DND-41 (cell line): ENCODE measurements around the gene CRISPLD2.

ENCODE experiments used
- ATAC-seq: fragments of 200-7000 bp; cut with Tn5 transposase; 3 replicates; pipeline ENCODE4 v1.9.1; 2021; ENCODE audit warnings: low read depth; ENCODE audit not compliant: insufficient read depth
- DNase-seq: peaks from one replicate; pipeline ENCODE4 v3.0.0-alpha.2; 2020
- H2AFZ ChIP-seq: 2 replicates; pipeline ENCODE4 v1.6.0; 2012; ENCODE audit warnings: low read depth, low read length
- H3K27ac ChIP-seq: 2 replicates; pipeline ENCODE4 v1.5.1; 2012; ENCODE audit warnings: low read length, inconsistent platforms
- H3K27me3 ChIP-seq: fragments of 200-600 bp; sonication (generic); 2 replicates; pipeline ENCODE4 v1.6.0; 2012; ENCODE audit warnings: low read length, mild to moderate bottlenecking, inconsistent platforms; ENCODE audit not compliant: insufficient read depth, poor library complexity
- H3K36me3 ChIP-seq: 2 replicates; pipeline ENCODE4 v1.5.1; 2012; ENCODE audit warnings: low read length, inconsistent platforms; ENCODE audit not compliant: insufficient read depth
- H3K4me1 ChIP-seq: 2 replicates; pipeline ENCODE4 v1.5.1; 2012; ENCODE audit warnings: mild to moderate bottlenecking, low read length; ENCODE audit not compliant: insufficient read depth
- H3K4me2 ChIP-seq: 2 replicates; pipeline ENCODE4 v1.6.0; 2012; ENCODE audit warnings: mild to moderate bottlenecking, moderate library complexity, low read length, inconsistent platforms; ENCODE audit not compliant: insufficient read depth
- H3K4me3 ChIP-seq, 2 experiments: fragments of 200-600 bp in 1 of 2; shearing (Covaris generic) in 1 of 2; 2 replicates each; pipeline ENCODE4 v1.5.1; 2012 to 2016; ENCODE audit warnings: inconsistent platforms in 2 of 2, low read length in 2 of 2, mild to moderate bottlenecking in 2 of 2, low read depth in 1 of 2, moderate library complexity in 1 of 2
- H3K79me2 ChIP-seq: 2 replicates; pipeline ENCODE4 v1.6.0; 2012; ENCODE audit warnings: low read length, inconsistent platforms; ENCODE audit not compliant: insufficient read depth
- H3K9ac ChIP-seq: 2 replicates; pipeline ENCODE4 v1.6.0; 2012; ENCODE audit warnings: low read depth, mild to moderate bottlenecking, inconsistent platforms, low read length, moderate library complexity
- H3K9me3 ChIP-seq: 2 replicates; pipeline ENCODE4 v1.5.1; 2012; ENCODE audit warnings: low read length, moderate library complexity, mild to moderate bottlenecking, inconsistent platforms; ENCODE audit not compliant: insufficient read depth, severe bottlenecking
- H4K20me1 ChIP-seq: 2 replicates; pipeline ENCODE4 v1.6.0; 2012; ENCODE audit warnings: low read length; ENCODE audit not compliant: insufficient read depth
- CTCF ChIP-seq: IDR thresholded peaks from 2 replicates; pipeline ENCODE4 v1.5.1; 2012; ENCODE audit warnings: borderline replicate concordance, low read length, moderate library complexity, mild to moderate bottlenecking; ENCODE audit not compliant: poor library complexity, severe bottlenecking; ENCODE audit errors: extremely low read depth
- EZH2 ChIP-seq: IDR thresholded peaks from 3 replicates; pipeline ENCODE4 v1.6.1; 2012; ENCODE audit warnings: borderline replicate concordance, low read depth, mild to moderate bottlenecking, moderate library complexity, low read length, inconsistent platforms; ENCODE audit not compliant: severe bottlenecking

The CRISPLD2 gene

GRCh38 chr16:84859681-84860080, 39.9 kb downstream of the CRISPLD2 start:
- no peaks in the 10 kb centered on the region for H3K79me2 ChIP-seq
- H3K27ac ChIP-seq: no peak overlapping the region
- H2AFZ ChIP-seq: no peak overlapping the region
- no peak for DNase-seq
- no peak overlapping the region for H3K4me2 ChIP-seq
- no peaks in the 10 kb centered on the region for H3K4me1 ChIP-seq
- no peak overlapping the region for H3K4me3 ChIP-seq
- no peaks in the 10 kb centered on the region for H3K9me3 ChIP-seq
- no peaks in the 10 kb centered on the region for H3K36me3 ChIP-seq
- no peaks in the 10 kb centered on the region; the same call in 1 of the 2 replicates for H4K20me1 ChIP-seq
- H3K9ac ChIP-seq: no peak overlapping the region
- H3K27me3 ChIP-seq: peaks cover 2% of the 10 kb centered on the region
- TF ChIP-seq CTCF (no peak), EZH2 (no peak)
- ATAC-seq: no peak

DNA sequence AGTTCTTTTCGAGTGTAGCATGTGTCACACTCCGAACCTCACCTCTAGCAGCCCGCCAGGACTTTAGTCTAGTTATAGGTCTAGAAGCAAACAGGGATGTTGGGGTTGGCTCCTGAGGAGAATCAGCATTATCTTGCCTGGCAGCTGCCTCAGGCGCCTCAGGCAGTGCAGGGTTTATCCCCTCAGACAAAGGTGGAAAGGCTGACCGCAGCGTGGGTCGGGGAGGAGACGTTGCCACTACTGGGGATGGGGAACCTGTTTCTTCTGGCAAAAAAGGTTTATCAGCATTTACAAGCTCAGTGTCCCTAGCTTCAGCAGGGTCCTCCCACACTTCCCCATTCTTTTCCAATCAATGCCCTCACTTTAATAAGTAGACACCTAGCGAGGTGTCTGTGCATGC, 40.6 kb downstream of the CRISPLD2 start:
- Histone ChIP-seq H3K9me3 (no peaks in the 10 kb centered on the region), H4K20me1 (no peaks in the 10 kb centered on the region; the same call in 1 of the 2 replicates), H3K4me2 (no peak overlapping the region), H3K36me3 (no peaks in the 10 kb centered on the region), H2AFZ (no peak overlapping the region), H3K27ac (no peak overlapping the region), H3K27me3 (peaks cover 4% of the 10 kb centered on the region), H3K79me2 (no peaks in the 10 kb centered on the region), H3K4me1 (no peaks in the 10 kb centered on the region), H3K9ac (no peak overlapping the region), H3K4me3 (no peak overlapping the region)
- TF ChIP-seq EZH2 (no peak), CTCF (no peak)
- ATAC-seq (no peak), DNase-seq (no peak)

DNA sequence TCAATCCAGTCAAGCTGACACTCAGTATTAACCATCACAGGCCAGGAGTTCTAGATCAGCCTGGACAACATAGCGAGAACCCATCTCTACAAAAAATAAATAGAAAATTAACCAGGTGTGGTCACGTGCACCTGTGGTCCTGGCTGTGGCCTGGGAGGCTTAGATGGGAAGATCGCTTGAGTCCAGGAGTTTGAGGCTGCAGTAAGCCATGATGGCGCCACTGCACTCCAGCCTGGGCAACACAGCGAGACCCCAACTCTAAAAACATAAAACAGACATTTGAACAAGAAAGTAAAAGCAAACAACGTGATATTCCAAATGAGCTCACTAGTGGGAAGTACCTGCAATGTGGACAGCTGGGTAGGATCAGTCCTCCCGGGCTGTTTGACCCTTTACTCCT, 41.9 kb downstream of the CRISPLD2 start:
- Histone ChIP-seq H3K4me2 (no peak overlapping the region), H3K9ac (no peak overlapping the region), H3K4me1 (no peaks in the 10 kb centered on the region), H2AFZ (no peak overlapping the region), H3K27me3 (peaks cover 4% of the 10 kb centered on the region), H3K9me3 (no peaks in the 10 kb centered on the region), H3K27ac (no peak overlapping the region), H3K36me3 (no peaks in the 10 kb centered on the region), H3K4me3 (no peak overlapping the region), H4K20me1 (no peaks in the 10 kb centered on the region; the same call in 1 of the 2 replicates), H3K79me2 (no peaks in the 10 kb centered on the region)
- DNase-seq (no peak), ATAC-seq (no peak)
- TF ChIP-seq EZH2: no peak
- TF ChIP-seq CTCF: no peak
